ENCODE data around the gene SF3B6.
A peak's percentile ranks its signal among the peaks of the same experiment; 100 is the strongest.
"Not testable (repeated sequence)": the region's sequence is repeated elsewhere in the genome, so short reads cannot be mapped to it uniquely, and the experiment has no call there.

SF3B6 gene, protein sequence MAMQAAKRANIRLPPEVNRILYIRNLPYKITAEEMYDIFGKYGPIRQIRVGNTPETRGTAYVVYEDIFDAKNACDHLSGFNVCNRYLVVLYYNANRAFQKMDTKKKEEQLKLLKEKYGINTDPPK

DNA sequence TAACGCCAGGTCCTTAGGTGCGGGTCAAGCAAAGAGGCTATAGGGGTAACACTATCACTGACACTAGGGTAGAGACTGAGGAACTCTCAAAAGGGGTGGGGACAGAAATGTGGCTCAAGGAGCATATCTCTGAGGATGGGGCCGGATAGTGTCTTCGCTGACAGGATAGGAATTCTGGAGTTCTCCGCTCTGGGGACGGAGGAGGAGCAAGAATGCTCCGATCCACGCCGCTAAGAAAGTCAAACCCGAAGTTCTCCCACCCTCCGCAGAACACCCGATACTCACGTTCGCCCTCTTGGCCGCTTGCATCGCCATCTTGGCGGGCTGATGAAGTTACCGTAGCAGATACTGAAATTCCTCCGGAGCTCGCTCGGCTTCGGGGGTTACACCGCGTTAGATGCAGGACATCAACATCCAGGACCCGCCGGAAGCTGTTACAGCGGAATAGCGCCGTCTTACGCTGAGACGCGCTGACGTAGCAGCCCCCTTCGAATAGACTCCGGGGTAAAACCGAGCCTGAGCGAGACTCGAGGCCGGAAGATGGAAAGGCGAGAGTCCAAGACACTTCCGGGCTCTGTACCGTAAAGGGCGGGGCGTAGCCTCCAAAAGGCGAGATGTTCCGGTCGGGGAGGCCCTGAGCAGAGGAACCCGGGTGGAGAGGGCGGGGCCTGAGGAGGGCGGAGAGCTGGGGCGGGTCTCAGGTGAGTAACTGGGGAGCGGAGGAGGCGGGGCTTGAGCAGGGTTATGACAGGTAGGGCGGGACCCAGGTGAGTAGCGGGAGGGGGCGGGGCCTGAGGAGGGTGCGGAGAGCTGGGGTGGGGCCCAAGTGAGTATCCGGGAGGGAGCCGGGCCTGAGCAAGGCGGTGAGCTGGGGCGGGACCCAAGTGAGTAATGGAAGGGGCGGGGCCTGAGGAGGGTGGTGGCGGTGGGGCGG lies at the start of gene SF3B6:
SF3B6 (minus strand) TSS at position 412 of the 934 bp plus-strand sequence; CDS start at position 315, 97 bp downstream.
- peak; percentile 94 for DNase-seq (ENCODE audit: low spot score)

DNA sequence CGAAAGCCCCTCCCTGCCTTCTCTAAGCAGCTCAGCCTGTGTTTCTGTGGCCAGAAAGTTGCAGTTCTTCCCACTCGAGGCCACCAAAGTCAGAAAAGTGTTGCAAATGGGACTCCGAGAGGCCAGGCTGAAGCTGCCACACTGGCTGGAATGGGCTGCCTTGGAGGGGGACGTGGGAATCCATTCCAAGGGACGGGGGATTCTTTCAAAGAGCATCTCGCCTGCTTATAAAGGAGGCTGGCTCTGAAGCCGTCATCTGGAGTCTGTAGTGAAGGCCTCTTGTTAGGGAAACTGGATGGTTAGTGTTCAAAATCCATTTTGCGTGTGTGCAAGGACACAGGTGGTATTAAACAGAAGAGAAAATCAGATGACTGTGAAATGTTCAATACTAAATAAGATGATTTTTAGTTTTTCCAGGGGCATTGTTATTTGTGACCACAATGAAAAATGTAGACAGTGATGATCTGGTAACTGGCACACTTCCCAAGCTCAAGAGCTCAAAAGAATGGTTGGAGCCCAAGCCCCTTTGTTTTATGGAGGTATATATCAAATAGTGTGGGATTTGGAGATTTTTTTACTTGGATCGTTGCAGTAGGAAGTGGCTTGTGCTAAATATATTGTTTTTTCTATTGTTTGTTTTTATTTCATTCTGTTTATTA lies 47.9 kb upstream of the SF3B6 start:
- no peak for DNase-seq (ENCODE audit: low spot score)

DNA sequence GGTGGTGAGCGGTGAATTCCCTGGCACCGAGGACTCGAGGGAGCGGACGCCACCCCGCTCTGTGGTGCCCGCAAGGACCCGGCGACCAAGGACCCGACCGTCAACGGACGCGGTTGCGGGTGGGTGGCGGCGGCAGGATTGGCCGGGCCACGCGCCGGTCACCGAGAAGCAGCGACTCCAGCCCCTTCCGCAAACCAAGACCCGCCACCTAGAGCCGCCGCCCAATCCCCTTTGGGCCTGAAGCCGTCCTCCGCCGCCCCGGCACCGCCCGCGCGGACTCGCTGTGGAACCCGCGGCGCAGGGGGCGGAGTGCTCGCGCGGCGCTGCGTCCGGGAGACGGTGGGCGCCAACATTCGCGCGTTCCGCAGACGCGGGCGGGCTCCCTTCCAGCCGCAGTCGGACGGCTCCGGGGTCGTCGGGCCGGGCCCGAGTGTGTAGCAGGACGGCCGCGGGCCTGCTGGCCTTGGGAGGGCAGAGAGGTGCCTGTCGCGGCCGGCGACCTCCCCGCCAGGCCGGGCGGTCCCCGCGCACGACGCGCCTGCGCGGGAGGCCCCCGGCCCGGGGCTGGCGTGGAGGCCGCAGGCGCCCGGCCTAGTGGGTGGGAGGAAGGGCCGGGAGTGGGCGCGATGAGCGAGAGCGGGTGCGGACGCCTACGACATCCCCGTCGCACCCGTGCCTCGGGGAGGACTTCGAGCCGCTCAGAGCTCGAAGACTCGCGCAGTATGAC lies 47.2 kb upstream of the SF3B6 start, which contains the start of the genes FAM228B and PFN4:
FAM228B (plus strand) TSS at position 275 of the 727 bp plus-strand sequence. CDS start 893 bp downstream, outside the sequence.
PFN4 (minus strand) TSS at position 140 of the 727 bp plus-strand sequence. CDS start 799 bp downstream, outside the sequence.
- DNase-seq (ENCODE audit: low spot score) = peak; percentile 91

DNA sequence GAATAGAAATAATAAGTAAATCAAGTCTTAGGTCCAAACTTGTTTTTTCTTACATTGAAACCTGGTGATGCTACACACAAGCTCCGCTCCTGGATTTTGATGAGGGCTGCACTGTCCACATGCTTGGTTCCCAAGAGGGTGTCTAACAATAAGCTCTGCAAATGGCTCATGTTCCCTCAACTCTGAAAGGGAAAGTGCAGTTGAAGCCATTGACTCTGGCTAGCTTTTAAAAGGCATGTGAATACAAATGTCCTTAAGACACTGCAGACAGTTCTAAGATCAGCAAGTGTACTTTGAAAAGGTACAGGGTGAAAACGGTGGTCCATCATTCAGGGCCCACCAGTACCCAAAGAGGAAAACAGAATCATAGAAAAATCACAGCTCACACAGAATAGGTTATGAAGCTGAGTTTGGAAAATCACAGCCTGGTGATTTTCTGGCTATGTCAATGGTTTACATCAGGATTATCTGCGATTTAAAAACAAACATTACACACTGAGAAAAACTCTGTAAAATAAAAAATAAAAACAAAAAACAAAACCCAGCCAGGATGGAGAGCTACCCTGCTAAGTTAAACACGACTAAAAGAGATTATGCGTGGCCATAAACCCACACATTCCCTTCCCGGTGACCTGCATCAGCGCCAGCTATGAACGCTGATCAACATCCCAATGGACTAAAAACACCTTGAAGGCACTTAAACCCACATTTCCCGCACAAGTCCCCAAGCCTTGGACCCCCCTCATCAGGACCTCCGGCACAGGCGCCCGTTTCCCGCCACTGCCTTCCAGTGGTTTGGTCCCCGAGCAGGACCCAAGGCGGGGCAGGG lies 46.5 kb upstream of the SF3B6 start:
- no peak for DNase-seq (ENCODE audit: low spot score)

DNA sequence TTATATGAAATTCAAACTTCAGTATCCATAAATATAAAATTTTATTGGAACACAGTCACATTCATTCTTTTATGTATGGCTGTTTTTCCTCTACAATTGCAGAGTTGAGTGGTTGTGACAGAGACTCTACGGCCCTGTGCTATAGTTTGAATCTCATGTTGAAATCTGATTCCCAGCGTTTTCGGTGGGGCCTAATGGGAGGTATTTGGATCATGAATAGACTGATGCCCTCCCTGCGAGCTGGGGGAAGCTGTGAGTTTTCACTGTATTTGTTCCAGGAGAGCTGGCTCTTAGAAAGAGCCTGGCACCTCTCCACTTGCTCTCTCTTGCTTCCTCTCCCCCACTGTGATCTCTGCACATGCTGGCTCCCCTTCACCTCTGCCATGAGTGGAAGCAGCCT lies 45.3 kb upstream of the SF3B6 start:
- DNase-seq (ENCODE audit: low spot score) = no peak

DNA sequence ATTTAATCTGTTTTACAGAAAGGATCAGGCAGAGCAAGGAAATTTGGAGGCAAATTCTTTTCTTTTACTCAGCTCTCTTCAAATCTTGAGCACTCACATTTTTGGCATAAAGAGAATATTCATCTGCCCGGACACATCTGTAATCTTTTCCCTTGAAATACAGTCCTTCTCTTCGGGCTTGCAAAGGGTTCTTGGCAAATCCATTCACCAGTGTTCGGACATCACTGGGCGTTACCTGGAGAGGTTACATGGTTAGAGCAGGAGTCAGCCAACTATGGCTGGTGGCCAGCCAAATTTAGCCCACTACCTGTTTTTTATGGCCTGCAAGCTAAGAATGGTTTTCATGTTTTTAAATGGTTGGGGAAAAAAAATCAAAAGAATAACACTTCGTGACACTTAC lies 44.9 kb upstream of the SF3B6 start:
- no peak for DNase-seq (ENCODE audit: low spot score)

DNA sequence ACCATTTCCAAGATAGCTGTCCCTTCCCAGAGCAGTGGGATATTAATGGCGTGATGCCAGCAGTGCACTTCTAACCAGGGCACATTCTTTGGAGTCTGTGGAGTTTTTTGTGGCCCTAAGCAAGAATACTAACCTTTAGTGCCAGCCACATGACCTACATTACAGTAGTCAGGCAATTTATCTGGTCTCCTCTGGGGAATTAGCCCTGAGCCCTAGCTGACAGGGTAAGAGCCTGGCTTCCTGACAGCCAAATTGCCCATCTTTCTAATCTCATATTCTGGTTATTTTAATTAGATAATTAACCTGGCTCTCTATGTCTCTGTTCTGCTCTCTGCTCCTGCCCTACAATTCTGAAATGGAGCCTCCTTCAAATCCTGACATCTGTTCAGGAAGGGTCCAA lies 41.8 kb upstream of the SF3B6 start:
- DNase-seq (ENCODE audit: low spot score) = no peak

DNA sequence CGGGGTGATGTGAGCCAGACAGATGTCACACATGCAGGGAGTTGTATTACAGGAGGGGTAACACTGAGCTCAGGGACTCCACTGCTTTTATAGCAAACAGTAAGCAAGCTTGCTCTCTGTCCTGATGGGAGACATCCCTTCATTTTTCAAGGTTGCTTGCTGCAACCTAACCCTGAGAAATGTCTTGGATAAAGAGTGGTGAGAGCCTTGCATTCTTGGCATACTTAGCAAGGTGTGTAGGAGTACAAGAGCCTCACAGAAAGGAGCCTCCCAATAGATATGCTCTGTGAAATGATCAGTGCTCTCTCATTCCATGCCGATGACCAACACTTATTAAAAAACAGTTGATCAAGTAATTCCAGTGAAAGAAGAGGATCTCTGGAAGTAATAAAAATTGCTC lies 38.9 kb upstream of the SF3B6 start:
- DNase-seq (ENCODE audit: low spot score) = no peak

DNA sequence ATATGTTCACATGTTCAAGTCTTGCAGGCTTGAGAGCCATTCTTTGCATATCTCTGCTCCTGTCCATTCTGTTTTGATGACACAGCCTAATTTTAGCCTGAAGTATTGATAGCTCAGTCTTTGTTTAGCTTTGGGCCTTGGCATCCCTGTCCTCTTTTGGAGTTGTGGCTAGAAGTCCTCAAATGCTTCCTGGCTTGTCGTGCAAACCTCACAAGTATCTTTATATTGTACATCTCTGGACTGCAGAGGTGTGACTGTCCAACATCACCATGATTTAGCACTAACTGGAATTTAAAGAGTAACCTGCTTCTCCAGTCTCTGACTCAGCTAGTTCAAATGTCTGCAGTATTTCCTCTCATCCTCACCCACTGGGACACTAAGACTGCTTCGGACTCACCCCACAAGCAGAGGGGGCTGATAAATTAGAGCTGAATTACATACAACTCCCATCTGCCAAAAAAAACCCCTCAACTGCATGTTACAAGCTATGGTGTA lies 35.3 kb upstream of the SF3B6 start:
- DNase-seq (ENCODE audit: low spot score) = no peak

DNA sequence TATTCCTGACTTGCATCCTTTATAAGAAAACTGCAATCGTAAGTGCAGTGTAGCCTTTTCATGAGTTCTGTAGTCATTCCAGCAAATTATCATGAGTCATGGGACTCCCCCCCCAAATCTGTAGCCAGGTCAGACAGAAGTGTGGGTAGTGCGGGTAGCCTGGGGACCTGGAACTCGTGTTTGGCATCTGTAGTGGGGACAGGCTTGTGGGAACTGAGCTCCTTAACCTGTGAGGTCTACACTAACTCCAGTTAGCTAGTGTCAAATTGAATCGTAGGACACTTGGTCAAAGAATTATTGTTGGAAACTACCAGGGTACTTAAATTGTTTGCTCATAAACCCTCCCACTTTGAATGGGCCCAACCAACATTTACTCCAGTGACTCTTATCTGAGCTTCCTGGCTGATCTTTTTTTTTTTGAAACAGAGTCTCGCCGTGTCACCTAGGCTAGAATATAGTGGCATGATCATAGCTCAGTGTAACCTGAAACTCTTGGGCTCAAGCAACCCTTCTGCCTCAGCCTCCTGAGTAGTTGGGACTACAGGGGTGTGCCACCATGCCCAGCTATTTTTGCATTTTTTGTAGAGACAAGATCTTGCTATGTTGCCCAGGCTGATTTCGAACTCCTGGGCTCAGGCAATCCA lies 34.7 kb upstream of the SF3B6 start:
- DNase-seq (ENCODE audit: low spot score) = no peak

DNA sequence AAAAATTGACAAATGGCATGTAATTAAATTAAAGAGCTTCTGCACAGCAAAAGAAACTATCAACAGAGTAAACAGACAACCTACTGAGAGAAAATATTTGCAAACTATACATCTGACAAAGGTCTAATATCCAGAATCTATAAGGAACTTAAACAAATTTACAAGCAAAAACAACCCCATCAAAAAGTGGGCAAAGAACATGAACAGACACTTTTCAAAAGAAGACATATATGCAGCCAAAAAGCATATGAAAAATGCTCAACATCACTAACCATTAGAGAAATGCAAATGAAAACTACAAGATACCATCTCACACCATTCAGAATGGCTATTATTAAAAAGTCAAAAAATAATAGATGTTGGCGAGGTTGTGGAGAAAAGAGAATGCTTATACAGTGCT lies 33.3 kb upstream of the SF3B6 start:
- DNase-seq (ENCODE audit: low spot score) = not testable (repeated sequence)

DNA sequence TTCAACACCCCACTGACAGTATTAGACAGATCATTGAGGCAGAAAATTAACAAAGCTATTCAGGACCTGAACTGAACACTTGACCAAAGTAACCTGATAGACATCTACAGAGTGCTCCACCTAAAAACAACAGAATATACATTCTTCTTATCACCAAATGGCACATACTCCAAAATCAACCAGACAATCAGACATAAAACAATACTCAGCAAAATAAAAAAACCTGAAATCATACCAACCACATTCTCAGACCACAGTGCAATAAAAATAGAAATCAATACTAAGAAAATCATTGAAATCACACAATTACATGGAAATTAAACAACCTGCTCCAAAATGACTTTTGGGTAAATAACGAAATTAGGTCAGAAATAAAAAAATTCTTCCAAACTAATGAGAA lies 31.2 kb upstream of the SF3B6 start:
- DNase-seq (ENCODE audit: low spot score) = no peak

DNA sequence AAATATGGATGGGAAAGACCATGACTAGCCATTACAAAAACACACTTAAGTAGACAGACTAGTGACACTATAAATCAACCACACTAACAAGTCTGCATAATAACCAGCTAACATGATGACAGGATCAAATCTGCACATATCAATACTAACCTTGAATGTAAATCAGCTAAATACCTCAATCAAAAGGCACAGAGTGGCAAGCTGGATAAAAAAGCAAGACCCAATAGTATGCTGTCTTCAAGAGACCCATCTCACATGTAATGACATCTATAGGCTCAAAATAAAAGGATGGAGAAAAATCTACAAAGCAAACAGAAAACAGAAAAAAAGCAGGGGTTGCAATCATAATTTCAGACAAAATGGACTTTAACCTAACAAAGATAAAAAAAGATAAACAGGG lies 30.7 kb upstream of the SF3B6 start:
- no peak for DNase-seq (ENCODE audit: low spot score)

DNA sequence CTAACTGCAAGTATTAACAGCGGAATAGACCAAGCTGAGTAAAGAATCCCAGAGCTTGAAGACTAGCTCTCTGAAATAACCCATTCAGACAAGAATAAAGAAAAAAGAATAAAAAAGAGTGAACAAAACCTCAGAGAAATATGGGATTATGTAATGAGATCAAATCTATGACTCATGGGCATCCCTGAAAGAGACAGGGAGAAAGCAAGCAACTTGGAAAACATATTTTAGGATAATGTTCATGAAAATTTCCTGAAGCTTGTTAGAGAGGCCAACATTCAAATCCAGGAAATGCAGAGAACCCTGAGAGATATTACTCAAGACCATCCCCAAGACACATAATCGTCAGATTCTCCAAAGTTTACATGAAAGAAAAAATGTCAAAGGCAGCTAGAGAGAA lies 29.7 kb upstream of the SF3B6 start:
- DNase-seq (ENCODE audit: low spot score) = no peak

DNA sequence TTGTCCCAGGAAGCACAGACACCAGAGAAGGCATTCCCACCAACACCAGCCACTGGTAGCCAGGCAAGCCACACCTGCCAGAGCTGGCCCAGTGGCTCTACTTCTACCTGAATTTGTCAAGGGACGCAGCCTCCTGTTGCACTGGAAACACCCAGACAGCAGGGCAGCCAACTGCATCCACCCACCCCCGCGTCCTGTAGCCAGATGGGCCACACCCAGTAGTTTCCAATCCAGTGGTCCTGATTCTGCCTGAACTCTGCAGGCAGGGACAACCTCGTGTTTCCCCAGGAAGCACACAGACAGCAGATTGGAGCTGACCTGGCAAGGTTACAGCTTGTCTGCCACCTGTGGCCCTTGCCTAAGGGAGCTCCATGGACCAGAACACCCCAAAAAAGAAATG lies 28.8 kb upstream of the SF3B6 start:
- DNase-seq (ENCODE audit: low spot score) = peak; percentile 29

DNA sequence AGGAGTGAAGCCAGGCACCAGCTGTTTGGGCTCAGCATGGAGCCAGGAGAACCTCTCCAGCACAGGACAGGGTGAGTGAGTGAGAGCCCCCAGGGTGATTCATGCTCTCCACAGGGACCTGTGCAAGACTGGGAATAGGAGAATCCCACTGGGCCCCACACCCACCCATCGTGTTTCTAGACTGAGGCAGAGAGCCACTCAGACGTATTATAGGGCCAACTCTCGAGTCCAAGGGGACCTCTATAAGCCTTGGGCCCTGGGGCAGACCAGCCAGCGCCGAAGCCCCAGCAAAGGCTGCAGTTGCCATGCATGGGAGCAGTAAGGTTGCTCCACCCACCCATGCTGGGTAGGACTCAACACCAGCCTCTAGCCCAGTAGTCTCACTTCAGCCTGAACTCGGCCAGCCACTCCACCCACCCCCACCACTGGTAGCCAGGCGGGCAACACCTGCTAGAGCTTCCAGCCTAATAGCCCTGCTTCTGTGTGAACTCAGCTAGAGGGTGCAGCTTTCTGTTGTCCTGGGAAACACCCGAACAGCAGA lies 28.1 kb upstream of the SF3B6 start:
- no peak for DNase-seq (ENCODE audit: low spot score)

DNA sequence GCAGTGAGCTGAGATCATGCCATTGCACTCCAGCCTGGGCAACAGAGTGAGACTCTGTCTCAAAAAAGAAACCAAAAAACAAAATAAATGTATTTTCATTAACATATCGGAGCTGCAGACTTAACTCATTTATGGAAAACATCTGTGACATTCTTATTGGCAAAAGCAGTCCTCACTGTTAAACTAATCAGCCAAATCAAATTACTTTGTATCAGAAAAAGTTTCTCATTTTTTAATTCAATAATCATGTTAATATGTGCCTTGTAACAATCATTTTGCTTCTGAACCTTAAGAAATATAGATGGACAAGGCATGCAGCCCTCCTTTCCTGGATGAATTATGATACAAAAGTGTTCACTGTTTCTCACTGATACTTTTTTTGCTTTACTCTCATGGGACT lies 26.6 kb upstream of the SF3B6 start:
- no peak for DNase-seq (ENCODE audit: low spot score)

DNA sequence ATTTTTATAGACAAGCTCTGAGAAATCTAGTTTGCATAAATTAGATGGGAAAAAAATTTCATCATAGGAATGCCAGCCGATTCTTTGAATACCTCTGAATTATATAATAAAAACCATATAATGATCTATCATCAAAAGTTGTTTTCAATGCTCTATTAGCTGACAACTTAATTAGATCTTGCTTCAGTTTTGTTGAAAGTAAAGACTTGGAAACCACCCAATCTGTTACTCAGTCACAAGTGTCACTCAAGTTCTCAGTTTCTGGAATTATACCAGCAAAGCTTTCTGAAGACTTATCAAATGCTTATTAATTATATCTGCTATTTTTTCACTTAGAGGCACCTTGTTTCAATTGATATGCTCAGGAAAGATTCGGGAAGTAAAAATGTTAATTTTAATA lies 25.9 kb upstream of the SF3B6 start:
- no peak for DNase-seq (ENCODE audit: low spot score)

DNA sequence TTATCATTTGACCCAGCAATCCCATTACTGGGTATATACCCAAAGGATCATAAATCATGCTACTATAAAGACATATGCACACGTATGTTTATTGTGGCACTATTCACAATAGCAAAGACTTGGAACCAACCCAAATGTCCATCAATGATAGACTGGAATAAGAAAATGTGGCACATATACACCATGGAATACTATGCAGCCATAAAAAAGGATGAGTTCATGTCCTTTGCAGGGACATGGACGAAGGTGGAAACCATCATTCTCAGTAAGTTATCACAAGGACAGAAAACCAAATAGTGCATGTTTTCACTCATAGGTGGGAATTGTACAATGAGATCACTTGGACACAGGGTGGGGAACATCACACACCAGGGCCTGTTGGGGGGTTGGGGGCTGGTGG lies 24.6 kb upstream of the SF3B6 start:
- DNase-seq (ENCODE audit: low spot score) = not testable (repeated sequence)

DNA sequence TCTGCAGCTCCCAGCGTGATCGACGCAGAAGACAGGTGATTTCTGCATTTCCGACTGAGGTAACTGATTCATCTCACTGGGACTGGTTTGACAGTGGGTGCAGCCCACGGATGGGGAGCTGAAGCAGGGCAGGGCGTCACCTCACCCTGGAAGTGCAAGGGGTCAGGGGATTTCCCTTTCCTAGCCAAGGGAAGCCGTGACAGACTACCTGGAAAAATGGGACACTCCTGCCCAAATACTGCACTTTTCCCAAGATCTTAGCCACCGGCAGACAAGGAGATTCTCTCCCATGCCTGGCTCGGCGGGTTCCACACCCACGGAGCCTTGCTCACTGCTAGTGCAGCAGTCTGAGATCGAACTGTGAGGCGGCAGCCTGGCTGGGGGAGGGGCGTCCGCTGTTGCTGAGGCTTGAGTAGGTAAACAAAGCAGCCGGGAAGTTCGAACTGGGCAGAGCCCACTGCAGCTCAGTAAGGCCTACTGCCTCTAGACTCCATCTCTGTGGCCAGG lies 19.1 kb upstream of the SF3B6 start:
- not testable (repeated sequence) for DNase-seq (ENCODE audit: low spot score)

All from germinal center (tissue), 1 donor.